ENCODE data around the gene GNG12.

The GNG12 gene

DNA sequence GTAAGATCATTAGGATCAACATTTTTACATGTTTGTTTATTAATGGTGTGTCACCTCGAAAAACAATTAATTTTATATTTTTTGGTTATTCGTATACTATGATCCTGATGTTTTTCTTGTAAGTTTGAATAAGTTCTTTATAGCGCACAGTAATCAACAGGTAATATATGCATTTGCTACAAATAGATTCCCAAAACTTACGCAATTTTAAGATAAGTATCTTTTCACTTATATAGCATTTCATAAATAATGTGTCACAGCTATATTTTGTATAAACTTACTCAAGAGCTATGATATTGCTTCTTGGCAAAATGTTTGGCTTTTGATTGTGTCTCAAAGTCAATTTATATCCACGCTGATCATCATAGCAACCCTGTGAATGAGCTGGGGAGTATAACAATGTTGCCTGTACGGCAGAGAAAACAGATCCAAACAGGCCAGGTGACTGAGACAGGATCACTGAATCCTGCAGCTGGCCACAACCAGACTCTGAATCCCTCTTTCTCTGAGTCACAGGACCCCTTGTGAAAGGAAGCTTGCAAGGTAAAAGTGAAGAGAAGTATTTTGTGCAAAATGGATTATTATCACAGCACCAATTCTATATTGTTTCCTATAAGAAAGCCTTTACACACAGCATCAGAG lies 48.6 kb downstream of the GNG12 start:
- DNase-seq (ENCODE audit: low read depth): no peak

DNA sequence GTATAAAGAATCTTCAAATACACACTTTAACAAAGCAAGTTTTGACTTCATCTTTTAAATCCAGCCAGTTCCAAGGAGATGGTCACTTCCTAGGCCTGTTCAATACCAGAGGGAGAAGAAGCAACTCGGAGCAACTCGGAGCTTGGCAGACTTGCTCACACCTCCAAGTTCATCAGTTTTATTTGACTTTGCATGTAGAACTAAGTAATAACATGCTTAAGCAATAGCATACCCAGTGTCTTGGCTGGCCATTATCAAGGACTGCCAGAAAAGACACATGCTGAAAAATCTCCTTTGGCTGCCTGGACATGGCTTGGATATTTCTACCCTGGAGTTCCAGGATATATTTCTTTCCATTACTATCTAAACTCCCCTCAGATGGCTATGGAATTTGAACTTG lies 52.6 kb downstream of the GNG12 start:
- no peak for DNase-seq (ENCODE audit: low read depth)

DNA sequence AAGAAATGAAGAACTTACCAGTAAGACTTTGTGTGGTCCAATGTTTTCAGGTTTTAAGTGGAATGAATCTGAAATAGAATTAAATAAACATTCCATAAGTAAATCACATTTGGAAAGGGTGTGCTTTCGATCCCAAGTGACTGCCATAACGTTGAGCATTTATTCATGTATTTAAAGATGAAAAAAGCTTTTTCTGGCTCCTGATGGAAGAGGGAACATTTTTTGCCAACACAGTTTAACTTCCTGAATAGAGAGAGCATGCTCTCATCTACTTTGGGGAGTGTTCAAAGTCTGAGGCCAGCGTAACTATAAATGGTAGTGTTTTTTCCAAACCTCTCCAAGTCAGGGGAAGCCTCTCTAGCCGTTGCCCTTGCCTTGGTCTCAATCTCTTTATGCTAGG lies 55.8 kb downstream of the GNG12 start:
- no peak for DNase-seq (ENCODE audit: low read depth)

DNA sequence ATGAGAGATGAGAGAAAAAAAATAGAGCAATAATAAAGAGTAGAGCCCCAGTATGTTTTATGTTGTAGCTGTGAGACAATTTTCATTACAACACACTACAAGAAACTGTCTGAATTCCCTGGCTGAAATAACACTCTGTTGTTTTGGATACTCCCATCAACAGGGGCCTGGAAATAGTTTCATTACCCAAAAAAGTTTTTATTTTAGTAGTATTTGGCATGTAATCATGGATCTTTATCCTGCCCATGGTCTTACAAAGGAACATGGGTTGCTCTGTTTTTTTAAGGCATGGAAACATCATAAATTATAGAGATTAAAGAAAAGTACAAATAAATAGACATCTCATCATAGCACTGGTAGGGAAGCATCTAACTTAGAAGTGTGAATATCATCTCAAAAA lies 56.3 kb downstream of the GNG12 start:
- no peak for DNase-seq (ENCODE audit: low read depth)

DNA sequence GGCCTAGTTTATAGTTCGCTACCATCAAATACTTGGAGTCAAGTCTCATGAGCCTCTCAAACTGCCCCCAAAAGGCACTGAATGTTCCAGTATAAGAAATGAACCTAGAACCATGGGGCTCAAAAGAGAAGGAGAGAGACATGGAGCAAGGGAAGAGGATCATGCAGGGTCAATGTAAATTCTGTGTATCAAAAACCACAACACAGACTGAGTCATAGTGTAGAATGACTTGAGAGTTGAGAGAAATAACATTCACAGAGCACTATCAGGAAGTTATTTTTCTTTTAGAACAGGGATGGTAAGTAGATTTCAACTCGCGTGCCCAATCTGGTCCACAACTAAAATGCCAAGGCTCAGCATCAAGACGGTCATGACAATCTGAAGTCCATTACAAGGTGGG lies 59.8 kb downstream of the GNG12 start:
- no peak for DNase-seq (ENCODE audit: low read depth)

DNA sequence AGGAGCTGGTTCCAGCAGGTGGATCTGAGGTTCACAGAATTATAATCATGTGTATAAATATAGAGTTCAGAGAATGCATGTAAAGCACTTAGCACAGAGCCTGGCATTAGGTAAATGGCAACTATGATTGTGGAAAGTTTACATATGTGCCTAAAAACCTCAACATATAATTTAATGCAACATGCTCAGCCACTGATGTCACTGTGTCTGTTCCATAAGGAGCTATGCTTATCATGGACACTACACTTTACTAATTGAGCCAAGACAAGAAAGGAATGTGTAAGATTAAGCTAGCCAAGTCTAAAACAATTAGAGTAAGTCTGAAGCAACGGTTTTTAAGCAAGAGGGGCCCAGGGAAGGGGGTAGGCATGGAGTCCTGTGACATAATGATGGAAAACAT lies 61.5 kb downstream of the GNG12 start:
- no peak for DNase-seq (ENCODE audit: low read depth)

DNA sequence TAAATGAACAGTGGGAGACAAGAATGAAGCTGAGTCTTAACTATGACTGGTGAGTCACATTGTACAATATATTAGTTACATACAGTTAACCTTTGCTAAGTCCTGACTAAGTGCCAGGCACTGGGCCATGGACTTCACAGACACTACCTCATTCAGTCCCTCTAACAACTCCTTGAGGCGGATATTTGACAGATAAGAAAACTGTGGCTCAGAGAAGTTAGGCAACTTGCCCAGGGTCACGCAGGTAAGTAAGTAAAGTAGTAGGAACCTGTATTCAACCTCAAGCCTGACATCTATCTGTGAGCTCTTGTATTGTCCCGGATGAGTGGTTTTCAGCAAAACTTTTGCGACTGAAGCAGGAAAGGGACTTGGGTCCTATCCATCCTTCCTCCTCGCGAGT lies 62.1 kb downstream of the GNG12 start:
- no peak for DNase-seq (ENCODE audit: low read depth)

DNA sequence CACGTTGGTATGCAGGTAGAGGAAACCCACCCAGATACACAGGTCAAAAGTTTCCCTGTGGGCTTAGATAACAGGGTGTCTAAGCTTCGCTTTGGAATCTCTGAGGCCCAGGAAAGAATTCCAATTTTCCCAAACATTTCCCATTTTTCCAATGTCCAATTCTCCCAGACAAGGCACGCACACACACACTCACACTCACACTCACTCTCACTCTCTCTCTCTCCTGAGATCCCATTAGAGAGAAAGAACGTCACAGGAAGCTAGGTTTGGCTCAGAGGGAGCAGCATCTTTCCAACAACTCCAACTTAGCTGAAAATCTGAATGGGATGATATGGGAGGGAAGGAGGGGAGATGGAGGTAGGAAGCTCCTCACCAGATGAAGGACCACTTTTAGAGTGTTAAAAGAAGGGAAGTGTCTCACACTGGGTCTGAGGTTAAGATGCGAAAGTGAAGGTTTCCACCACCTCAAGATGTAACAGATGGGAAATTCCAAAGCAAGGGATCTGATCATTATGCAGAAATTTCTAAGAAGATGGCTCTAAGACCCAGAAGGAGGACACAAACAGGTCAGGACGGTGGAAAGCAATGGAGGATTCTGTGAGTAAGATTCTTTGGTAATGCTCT lies 63.5 kb downstream of the GNG12 start:
- DNase-seq (ENCODE audit: low read depth): no peak

DNA sequence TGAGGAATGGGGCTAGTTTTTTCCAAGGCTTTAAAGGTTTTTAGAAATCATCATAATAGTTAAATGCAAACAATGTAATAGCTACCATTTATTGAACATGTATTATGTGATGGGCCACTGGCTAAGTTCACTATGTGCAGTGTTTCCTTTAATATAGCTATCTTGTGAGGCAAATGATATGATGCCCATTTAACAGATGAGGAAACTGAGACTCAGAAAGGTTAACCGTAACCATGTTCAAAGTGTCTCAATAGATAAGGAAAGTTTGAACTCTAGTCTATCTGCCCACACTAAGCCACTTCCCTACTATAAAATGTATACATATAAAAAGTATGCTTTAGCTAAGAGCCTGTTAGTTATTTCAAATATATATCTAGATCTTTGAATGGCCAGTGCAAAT lies 64.8 kb downstream of the GNG12 start:
- DNase-seq (ENCODE audit: low read depth): no peak

DNA sequence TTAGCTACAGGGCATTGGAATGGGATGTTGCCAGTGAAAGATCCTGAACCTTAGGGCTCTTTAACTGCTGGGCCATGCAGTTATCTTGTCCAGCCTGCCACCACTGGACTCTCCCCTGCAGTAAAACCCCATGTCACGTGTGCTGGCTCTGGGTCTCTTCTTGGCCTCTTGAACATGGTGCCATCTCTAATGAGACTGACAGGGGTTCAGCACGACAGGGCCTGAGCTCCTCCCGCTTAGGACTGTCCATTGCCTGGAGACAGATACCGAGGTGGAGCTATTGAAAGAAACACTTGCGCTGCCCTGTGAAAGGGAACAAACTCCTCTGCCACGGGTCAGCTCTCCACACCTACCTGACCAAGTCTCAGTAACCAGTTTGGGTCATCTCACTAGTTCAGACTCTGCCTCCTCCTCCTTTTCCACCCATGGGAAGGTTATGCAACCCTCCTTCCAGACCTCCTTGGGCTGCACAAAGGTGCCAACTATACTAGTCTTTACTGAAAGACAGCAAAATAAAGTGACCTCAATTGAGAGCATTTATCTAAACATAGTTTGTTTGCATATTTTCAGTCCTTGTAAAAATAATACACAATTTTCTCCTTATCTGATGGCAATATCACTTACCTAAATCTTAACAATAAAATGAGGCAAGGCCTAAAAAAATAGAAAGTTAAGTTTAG lies 66.0 kb downstream of the GNG12 start:
- DNase-seq (ENCODE audit: low read depth): no peak

DNA sequence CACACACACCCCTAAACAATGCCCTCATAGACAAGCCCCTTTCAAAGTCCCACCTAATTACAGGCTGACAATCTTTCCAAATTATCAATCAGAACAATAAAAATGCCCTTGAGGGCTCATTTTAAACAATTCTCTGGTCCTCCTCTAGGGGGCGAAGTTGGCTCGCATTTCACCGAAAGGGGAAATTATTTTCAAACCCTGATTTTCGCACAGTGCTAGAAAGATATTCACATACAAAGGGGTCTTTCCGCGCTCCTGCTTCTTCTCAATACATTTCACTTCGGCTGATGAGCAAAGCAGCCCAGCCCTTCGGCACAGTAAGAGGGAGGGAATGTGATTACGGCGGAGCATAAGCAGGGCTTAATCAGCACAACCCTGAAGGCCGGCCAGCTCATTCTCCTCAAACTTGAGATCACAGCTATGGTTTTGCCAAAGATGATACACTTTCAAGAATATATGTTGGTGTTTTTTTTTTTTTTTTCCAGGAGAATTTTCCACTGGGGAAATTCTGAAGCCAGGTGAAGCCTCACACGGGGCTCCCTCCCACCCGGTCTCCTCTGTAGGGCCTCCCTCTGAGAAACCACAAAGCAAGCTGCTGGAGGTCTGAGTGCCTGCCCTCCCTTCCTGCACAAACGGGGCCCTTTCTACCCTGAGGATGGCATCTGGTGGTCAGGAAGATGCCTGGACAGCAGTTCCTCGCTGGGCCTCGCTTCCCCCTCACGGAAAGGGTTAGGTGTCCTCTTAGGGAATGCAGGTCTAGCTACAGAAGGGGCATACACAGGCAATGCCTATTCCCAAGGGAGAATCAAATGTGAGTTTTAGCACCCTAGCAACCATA lies 66.9 kb downstream of the GNG12 start:
- DNase-seq (ENCODE audit: low read depth): no peak

DNA sequence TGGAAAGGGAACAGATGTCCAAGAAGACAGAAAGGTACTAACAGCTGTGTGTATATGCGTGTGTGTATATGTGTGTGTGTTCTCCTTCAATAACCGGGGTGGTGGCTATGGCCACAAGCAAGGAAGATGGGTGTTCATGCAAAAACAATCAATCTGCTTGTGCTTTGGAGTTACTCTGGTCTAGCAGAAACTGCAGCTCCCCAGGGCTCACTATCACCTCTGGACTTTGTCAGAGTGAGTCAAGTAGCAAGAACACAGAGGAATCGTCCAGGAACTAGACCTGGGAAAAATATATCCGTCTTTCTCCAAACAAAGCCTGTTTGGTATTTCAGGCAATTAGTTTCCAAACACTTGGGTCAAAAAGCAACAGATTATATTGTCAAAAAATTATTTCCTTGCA lies 68.6 kb downstream of the GNG12 start:
- DNase-seq (ENCODE audit: low read depth): no peak

DNA sequence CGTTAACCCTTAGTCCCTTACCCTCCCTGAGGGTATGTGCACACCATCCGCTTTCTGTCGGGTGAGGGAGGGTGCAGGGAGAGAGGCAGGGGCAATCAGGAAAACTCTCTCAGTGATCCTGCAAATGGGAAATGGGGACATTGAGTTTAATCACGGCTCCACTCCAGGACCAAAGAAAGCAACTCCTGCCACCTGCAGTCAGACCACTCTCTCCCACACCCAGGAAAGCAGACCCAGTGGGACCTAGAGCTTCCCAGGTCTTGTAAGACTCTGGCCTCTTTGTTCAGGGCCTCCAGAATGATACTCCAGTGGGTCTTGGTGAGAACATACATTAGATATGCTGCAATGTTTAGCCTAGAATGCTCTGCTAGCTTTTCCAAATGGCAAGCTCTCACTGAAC lies 71.5 kb downstream of the GNG12 start:
- no peak for DNase-seq (ENCODE audit: low read depth)

DNA sequence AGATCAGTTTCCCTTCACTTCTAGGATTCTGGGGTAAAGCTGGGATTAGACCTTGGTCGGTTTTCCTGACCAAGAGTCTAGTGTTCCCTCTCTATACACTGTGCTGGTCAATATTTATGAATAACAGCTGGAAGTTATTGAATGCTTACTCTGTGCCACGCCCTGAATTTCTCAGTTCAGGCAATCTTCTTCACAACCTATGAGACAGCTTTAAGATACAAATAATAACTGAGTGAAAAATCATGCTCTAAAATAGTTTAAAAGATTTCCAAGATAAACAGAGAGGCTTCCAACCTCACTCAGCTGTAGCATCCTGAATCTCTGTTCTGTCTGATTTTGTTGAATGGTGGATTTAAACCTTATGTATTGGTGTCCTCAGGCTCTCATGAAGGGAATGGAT lies 72.2 kb downstream of the GNG12 start:
- DNase-seq (ENCODE audit: low read depth): no peak

DNA sequence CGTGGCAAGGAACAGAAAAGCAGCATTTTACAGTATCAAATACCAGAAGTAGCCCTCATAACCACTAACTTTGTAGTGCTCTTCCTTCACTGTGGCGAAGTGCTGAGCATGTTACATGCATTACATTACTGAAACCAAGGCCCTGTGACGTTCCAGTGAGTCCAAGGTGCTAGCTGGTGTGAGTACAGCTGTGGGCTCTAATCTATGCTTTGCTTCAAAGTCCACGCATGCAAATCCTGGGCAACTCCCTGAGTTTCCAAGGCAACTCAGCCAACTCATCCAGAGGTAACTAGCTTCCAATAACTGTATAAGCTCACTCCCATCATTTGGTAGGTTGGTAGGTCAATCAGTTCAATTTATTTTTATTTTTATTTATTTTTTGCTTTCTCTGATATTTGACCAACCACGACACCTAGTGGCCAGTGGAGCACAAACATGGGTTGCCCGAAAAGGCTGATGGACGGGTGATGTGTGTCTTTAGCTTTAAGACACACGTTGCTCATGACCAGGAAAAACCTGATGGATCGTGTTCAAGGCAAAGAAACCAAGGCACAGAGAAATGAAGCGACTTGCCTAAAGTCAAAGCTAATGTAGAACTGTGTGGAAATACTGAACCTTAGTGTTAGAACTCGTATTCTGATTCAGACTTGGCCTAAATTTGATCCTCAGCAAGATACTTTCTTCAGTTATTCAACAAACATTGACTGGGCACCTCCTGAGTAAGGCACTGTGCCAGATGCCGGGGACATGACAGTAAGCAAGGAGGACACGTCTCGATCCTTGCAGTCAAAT lies 73.0 kb downstream of the GNG12 start:
- DNase-seq (ENCODE audit: low read depth): no peak

DNA sequence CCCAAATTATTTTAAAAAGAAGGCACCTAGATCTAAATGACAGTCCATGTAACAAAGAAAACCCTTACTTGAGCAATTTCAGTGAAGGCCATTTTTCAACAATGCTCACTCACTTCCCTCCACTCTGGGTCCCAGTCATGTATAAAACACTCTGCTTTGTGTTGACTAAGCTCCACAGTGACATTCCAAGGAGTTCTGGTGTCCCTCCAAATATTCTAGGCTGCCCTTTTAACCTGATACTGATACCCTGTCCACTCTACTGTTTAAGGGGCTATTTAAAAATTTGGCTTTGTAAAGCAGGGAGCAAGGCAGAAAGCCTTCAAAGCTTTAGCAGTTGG lies 73.6 kb downstream of the GNG12 start:
- no peak for DNase-seq (ENCODE audit: low read depth)

DNA sequence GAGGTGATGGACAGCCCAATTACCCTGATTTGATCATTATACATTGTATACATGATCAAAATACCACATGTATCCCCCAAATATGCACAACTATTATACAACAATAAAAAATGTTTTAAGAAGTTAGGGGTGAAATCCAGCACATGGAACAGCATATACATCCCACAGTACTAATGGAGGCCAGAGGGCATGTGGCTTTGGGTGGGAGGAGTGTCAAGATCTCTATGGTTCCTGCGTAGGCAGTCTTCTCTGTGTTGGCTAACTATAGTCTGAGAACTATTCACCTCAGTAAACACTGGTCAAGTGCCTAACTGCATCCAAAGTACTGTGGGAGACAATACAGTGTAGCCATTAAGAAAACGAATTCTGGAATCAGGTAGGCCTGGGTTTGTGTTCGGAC lies 74.2 kb downstream of the GNG12 start:
- DNase-seq (ENCODE audit: low read depth): no peak

DNA sequence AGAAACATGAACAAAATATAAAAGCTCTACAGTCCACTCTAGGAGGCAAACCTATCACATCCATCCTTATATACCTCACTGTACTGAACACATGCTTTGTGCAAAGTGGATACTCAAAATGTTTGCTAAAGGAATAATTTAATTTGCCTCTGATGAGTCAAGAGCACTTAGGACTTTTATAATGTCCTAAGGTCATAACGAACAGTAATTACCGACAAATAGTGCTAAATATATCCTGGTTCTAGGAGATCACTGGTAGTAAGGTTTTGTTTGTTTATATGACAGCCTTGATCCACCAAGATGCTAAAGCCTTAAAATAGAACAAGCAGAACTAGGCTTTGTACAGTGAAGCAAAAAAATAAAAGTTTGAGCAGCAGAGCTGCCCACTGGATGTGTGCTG lies 77.6 kb downstream of the GNG12 start:
- no peak for DNase-seq (ENCODE audit: low read depth)

DNA sequence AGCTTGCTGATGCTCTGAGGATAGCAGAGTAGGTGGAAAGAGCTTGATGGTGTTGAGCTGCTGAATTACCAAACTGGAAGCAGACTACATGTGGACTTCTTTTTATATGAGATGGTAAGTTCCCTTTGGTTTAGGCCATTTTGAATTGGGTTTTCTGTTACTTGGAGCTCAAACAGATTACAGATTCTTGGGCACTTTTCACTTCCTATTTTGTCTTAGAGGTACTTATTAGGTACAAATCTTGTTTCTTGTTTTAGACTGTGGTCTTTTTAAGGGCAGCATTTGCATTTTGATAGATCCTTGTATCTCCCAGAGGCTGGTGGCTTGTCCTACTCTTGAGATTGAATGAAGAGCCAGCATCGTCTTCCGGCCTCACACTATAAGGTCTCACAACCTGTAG lies 78.1 kb downstream of the GNG12 start:
- DNase-seq (ENCODE audit: low read depth): no peak

DNA sequence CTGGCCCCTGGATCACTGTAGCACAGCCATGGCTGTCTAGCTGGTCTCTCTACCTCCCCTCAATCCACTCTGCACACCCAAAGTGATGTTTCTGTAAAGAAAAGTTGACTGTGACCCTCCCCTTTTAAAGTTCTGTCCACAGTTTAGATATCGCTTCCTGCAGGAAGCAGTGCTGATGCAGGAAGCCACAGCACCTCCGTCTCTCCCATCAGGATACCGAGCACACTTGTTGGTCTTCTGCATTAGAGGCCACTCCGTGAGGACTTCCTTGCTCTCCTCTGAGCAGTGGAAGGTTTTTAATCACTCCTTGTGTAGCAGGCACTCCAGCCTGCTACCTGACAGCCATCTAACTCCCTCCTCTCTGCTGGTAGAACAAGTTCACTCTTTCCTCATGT lies 78.7 kb downstream of the GNG12 start:
- DNase-seq (ENCODE audit: low read depth): no peak

DNA sequence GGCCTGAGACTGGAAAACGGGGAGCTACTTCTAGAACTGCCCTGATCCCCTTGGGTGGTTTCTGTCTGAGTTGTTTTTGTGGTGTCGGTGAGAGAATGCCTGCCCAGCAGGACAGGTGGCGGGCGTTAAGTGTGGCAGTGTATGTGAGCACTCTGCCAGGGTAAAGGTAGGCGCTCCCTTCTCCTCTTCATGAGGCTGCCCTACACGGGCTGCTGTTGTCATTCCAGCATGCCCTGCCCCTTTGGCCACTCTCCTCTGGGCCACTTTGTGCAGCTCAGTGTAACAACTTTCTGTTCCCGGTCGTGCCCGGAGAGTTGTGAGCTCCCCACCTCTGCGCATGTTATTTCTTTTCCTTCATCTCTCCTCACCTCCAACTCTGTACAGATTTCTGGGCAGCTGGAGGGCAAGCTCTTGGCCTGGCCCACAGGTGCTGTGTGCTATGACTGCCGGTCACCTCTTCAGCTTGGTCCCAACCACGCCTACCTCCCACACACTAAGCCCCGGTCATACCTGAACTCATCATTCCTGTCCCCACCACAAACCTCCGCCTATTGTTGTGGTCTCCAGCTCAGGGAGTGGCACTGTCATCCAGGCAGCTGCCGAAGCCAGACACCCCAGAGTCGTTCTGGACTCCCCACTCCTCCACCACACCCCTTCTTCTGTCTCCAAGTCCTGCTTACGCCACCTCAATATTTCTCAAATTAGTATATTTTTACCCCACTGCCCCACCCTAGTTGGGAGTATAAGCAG lies 79.3 kb downstream of the GNG12 start:
- no peak for DNase-seq (ENCODE audit: low read depth)

DNA sequence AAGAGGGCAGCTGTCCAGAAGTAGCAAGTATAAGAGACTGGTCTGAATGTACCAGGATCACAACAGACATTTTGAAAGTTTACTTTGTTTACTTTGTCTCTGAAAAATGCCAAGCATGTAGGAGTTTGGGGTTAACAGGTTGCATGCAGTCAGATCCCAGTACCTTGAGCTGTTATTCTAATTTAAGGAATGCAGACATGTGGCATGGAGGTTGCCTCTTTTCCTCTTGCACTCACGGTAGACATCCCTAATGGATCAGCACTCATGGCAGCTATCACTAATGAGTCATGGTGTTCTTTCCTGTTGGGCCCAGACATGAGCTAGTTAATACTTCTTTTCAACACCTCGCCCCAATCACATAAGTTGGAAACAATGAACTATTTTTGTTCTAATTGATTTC lies 81.0 kb downstream of the GNG12 start:
- DNase-seq (ENCODE audit: low read depth): no peak
